Smooth muscle cell of the brain vasculature (primary cell): ENCODE measurements around the gene LCE6A.

ENCODE experiments used
- DNase-seq: peaks from one replicate; pipeline ENCODE4 v3.0.0-alpha.2; 2012; ENCODE audit warnings: low read depth, low spot score

LCE6A gene

DNA sequence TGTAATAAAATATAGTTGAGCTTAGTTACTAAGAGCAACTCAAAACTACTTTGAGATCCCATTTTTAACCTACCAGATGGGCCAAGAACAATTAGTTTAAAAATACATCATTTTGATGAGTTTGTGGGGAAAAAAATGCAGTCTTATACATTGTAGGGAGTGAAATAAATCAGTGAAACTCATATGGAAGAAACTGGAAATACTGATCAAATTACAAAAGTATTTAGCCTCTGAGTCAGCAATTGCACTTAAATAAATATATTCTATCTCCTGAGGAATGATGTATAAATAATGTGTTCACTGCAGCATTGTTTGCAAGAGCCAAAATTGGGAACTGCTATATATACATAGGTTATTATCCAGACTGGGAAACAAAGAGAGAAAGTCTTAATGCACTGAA lies 30.8 kb downstream of the LCE6A start:
- no peak for DNase-seq

DNA sequence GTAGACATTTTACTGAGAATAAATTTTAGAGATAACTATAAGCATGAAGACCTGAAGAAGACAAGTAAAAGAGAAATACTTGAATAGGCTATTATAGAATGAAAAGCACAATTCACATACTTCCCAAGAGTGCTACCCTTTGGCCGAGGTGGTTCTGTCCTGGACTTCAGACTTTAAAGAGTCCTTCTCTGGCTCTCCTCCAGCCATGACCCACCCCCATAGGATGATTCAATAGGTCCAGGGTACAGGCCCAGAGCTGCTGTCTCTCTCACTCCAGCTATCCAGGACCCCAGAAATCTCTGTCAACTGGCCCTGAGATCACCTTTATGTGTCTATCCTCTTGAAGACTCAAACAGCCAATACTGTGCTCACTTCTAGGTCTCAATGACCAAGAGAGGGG lies 34.2 kb downstream of the LCE6A start:
- DNase-seq, result no peak

DNA sequence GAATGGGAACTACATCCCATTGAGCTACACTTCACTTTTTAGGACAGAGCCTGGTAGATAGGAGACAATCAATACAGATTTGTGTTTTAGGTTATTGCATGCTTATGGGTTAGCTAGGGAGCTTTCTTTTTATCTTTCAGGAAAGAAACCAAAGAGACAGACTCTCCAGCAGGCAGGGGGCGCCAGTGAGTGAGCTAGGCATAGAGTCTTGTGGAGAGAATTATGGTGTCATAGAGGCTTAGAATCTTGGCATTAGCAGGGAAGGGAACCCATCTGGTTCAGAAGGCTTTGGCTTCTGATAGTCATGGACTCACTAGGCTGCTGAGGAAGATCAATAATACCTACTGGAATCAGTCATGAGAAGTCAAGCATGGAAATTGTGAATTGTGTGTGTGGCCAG lies 35.4 kb downstream of the LCE6A start, which contains the start of gene SMCP:
Gene SMCP, plus strand, starts transcription at position 281 of the 400 bp plus-strand sequence. CDS start 6,101 bp downstream, outside the sequence.
- DNase-seq, result no peak

DNA sequence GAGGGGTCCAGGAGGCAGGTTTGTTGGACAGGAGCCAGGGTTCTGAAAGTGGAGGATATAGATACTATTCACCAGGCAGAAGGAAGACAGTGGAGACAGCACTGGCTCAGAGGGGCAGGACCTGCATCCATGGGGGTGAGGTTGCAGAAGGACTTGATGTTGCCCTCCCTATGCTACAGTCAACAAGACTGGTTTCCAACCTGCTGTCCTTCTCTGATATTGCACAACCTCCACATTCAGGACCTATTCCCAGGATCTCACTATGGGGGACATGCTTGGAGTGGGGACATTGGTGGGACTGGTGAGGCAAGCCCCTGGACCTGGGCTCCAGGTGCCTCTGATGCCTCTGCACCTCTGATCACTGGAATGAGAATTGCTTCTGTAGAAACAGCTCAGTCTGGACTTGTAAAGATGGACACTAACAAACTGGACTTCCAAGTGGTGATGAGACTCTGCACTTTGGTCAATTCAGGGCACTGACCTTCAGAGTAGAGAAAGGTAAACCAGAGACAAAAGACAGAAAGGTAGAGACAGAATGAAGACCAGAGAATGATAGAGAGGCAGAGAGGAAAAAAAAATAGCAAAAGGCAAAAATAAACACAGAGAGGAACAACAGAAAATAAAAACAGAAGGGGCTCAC lies 37.0 kb downstream of the LCE6A start:
- no peak for DNase-seq

DNA sequence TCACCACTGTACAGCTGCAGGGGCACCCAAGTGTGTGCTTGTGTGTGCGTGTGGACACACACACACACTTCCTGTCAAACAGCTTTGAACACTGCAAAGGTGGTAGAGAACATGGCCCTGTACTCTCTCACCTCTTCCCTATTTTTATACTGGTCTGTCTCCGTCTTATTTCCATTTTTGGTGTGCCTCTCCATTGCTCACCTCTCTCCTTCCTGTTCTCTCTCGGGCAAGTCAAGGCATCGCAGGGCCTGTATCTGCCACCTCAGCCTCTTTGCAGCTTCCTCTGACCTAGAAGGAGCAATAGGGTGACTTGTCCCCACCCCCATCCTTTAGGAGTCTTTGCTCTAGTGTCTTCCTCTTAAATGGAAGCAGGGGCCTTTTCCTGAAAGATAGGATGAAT lies 37.7 kb downstream of the LCE6A start:
- no peak for DNase-seq

DNA sequence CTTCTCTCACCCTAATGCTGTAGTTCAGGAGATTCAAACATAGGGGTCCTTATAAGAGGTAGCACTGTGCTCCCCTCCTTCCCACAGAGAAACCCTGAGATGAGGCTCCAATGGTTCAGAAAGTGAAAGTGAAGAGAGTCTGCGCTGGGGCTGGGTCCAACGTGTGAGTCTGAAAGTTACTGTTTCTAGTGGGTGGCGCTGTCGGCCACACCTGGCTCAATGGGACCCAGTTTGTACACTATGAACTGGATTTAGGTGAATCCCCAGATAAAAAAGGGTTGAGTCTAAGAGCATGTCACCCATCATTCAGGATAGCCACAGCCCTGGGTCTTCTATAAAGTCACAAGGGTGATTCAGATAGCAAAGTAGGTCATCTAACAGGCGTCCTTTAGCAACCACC lies 38.3 kb downstream of the LCE6A start:
- DNase-seq, result no peak

DNA sequence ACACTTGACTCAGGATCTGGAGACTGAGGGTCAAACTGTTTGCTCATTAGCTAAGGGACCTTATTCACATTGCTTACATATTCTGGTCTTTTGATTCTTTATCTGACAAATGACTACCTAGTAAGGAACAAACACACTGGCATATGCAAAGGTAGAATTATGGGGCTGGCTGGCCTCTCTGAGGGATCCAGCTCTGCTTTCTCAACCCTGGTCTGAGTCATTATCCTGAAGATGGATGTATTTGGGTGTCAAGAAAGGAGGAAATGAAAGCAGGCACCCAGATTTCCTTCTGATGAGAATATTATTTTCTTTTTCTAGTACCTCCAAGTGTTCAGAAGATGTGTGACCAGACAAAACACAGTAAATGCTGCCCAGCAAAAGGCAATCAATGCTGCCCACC lies 41.4 kb downstream of the LCE6A start:
- no peak for DNase-seq

DNA sequence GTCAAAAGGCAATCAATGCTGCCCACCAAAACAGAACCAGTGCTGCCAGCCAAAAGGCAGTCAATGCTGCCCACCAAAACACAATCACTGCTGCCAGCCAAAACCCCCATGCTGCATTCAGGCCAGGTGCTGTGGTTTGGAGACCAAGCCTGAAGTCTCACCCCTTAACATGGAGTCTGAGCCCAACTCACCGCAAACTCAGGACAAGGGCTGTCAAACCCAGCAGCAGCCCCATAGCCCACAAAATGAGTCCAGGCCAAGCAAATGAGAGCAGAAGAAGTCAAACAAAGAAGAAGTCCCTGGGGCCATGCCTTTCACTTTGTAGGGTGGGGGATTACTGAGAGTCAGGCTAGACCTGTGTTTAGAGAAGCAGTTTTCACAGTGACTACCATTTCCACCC lies 41.9 kb downstream of the LCE6A start:
- no peak for DNase-seq

DNA sequence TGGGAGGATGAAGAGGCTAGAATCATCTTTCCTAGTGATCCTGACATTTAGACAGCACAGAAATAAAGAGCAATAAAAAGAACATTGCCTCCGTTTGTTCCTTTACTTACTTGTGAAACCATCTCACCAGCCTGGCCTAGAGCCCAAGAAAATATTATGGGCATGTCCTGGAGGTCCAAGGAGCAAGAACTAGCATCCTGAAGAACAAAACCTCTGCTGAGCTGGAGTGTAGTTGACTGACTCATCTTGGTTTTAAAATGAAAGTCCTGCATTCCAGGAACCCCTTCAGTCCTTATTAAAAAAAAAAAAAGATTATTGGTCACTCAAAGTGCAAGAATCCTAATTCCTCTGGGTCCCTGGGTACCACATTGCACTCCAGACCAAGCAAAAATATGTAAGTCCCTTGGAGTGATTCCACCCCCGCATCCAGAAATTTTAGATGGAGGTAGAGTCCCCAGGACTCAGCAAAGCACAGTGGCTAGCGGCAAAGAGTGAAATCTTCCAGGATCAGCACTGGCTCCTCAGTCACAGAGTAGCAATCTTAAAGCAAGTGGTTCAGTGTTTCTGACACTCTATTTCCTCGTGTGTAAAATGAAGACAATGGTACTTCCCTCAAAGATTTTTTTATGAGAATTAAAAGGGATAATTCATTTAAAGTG lies 42.4 kb downstream of the LCE6A start:
- no peak for DNase-seq

DNA sequence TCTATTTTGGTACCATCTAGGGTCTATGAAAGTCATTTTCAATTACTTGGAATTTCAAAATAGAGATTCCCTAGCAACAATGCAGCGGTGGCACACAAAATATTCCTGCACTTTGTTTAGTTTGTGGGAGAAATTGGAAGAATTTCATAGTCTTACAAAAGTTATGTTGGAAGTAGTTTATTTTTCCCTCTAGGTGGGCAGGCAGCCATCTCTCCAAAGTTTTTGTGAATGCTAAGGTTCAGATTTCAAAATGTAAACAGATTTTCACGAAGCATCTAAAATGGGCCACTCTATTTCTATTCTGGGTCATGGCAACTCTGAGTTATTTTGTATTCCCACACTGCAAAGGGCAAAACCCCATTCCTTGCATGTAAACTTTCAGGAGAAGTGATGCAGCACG lies 43.4 kb downstream of the LCE6A start:
- no peak for DNase-seq

DNA sequence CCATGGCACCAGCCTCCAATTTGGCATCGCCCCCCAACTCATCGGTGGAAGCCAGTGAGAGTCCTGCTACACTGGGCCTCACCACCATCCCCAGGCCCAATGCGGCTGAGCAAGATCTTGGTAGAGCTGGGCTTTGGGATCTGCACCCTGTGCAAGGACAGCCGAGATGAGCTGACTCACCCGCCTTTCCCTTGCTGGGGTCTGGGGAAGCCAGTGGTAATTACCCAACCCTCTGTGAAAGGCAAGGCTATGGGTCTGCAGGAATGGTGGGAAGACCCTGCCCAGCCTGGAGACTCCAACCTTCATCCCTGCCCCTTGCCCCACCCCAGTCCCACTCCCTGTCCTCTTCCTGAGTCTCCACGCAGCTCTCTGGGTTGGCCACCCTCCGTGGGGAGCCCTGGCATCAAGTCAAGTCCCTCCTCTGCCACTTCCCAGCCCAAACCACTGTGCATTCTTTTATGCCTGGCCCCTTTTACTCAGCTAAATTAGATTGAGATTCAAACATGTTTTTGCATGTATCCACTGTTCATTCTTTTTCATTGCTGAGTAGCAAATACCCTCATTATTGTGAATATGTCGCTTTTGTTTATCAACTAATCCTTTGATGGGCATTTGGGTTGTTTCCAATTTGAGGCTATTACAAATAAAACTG lies 44.2 kb downstream of the LCE6A start:
- DNase-seq, result no peak

DNA sequence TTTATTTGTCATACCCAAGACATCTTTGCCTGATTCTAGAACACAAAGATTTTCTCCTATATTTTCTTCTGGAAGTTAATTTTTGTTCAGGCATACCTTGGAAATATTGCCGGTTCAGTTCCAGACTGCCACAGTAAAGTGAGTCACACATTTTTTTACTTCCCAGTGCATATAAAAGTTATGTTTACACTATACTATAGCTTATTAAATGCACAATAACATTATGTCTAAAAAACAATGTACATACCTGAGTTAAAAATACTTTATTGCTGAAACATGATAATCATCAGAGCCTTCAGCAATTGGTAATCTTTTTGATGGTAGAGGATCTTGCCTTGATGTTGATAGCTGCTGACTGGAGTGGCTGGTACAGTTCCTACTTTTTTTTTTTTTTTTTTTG lies 45.5 kb downstream of the LCE6A start:
- DNase-seq, result no peak
